Mucosa of rectum (tissue), 2 donors: Measurements from ENCODE around the gene MARK2.

Experiments
- H3K27ac ChIP-seq, 2 donors: one replicate each; pipeline ENCODE4 v1.7.0; 2013; ENCODE audit warnings: inconsistent platforms in 2 of 2, low read depth in 2 of 2, low read length in 2 of 2
- H3K27me3 ChIP-seq, 2 donors: one replicate each; pipeline ENCODE4 v1.7.0; 2013; ENCODE audit warnings: low read length in 2 of 2; ENCODE audit not compliant: control insufficient read depth in 2 of 2, insufficient read depth in 2 of 2
- H3K36me3 ChIP-seq, 2 donors: one replicate each; pipeline ENCODE4 v1.7.0; 2013; ENCODE audit warnings: low read length in 2 of 2; ENCODE audit not compliant: control insufficient read depth in 2 of 2, insufficient read depth in 2 of 2
- H3K4me1 ChIP-seq, 2 donors: one replicate each; pipeline ENCODE4 v1.7.0; 2013; ENCODE audit warnings: low read length in 2 of 2, mild to moderate bottlenecking in 1 of 2; ENCODE audit not compliant: control insufficient read depth in 2 of 2, insufficient read depth in 2 of 2
- H3K4me3 ChIP-seq, 2 donors: one replicate each; pipeline ENCODE4 v1.7.0; 2013; ENCODE audit warnings: low read length in 2 of 2
- H3K9ac ChIP-seq, 2 donors: one replicate each; pipeline ENCODE4 v1.7.0; 2013; ENCODE audit warnings: low read length in 2 of 2, low read depth in 1 of 2, mild to moderate bottlenecking in 1 of 2
- H3K9me3 ChIP-seq, 2 donors: one replicate each; pipeline ENCODE4 v1.7.0; 2013; ENCODE audit warnings: low read length in 2 of 2; ENCODE audit not compliant: control insufficient read depth in 2 of 2
- donor health status: healthy.
- donor health status: Normal muscosa, but diverticular disease.

The MARK2 gene

GRCh38 chr11:63905179-63905578 lies 66.3 kb downstream of the MARK2 start:
- no peak overlapping the region for H3K9ac ChIP-seq
- H3K27me3 ChIP-seq = no peaks in the 10 kb centered on the region
- peaks cover 66 to 73% of the 10 kb centered on the region in 2 donors for H3K36me3 ChIP-seq
- H3K4me3 ChIP-seq = no peak overlapping the region
- H3K27ac ChIP-seq = no peak overlapping the region
- no peaks in the 10 kb centered on the region for H3K4me1 ChIP-seq
- no peaks in the 10 kb centered on the region for H3K9me3 ChIP-seq

- Histone ChIP-seq H3K4me3 (no peak overlapping the region), H3K27ac (no peak overlapping the region), H3K9ac (no peak overlapping the region), H3K36me3 (peaks cover 58 to 64% of the 10 kb centered on the region in 2 donors), H3K4me1 (no peaks in the 10 kb centered on the region), H3K9me3 (no peaks in the 10 kb centered on the region), H3K27me3 (no peaks in the 10 kb centered on the region)
Observed at GRCh38 chr11:63906087-63906486, 67.2 kb downstream of the MARK2 start.

GRCh38 chr11:63906585-63906984 lies 67.7 kb downstream of the MARK2 start:
- no peaks in the 10 kb centered on the region for H3K9me3 ChIP-seq
- no peak overlapping the region for H3K27ac ChIP-seq
- H3K4me1 ChIP-seq = no peaks in the 10 kb centered on the region
- no peak overlapping the region for H3K9ac ChIP-seq
- peaks cover 55 to 61% of the 10 kb centered on the region in 2 donors for H3K36me3 ChIP-seq
- H3K27me3 ChIP-seq = no peaks in the 10 kb centered on the region
- H3K4me3 ChIP-seq = no peak overlapping the region

- Histone ChIP-seq H3K27me3 (no peaks in the 10 kb centered on the region), H3K4me1 (no peaks in the 10 kb centered on the region), H3K4me3 (no peak overlapping the region), H3K9ac (no peak overlapping the region), H3K27ac (no peak overlapping the region), H3K9me3 (no peaks in the 10 kb centered on the region), H3K36me3 (peaks cover 50 to 56% of the 10 kb centered on the region in 2 donors)
Observed at GRCh38 chr11:63907063-63907462, 68.2 kb downstream of the MARK2 start.

GRCh38 chr11:63907808-63908530 lies 69.1 kb downstream of the MARK2 start:
- Histone ChIP-seq H3K9ac (no peak overlapping the region), H3K27me3 (no peaks in the 10 kb centered on the region), H3K4me3 (no peak overlapping the region), H3K36me3 (peaks cover 41 to 47% of the 10 kb centered on the region in 2 donors), H3K4me1 (no peaks in the 10 kb centered on the region), H3K27ac (no peak overlapping the region), H3K9me3 (no peaks in the 10 kb centered on the region)

GRCh38 chr11:63908631-63909401 lies 69.9 kb downstream of the MARK2 start:
- no peak overlapping the region for H3K9ac ChIP-seq
- no peaks in the 10 kb centered on the region for H3K9me3 ChIP-seq
- H3K4me3 ChIP-seq = no peak overlapping the region
- no peaks in the 10 kb centered on the region for H3K4me1 ChIP-seq
- H3K36me3 ChIP-seq = peaks cover 34 to 39% of the 10 kb centered on the region in 2 donors
- H3K27ac ChIP-seq = no peak overlapping the region
- no peaks in the 10 kb centered on the region for H3K27me3 ChIP-seq

- Histone ChIP-seq H3K27ac (no peak overlapping the region), H3K4me1 (no peaks in the 10 kb centered on the region), H3K9me3 (no peaks in the 10 kb centered on the region), H3K9ac (no peak overlapping the region), H3K36me3 (peaks cover 24 to 29% of the 10 kb centered on the region in 2 donors), H3K4me3 (no peak overlapping the region), H3K27me3 (no peaks in the 10 kb centered on the region)
Observed at GRCh38 chr11:63909591-63910506, 70.9 kb downstream of the MARK2 start.

- Histone ChIP-seq H3K4me1 (no peaks in the 10 kb centered on the region), H3K9ac (no peak overlapping the region), H3K27ac (no peak overlapping the region), H3K36me3 (peaks cover 20 to 21% of the 10 kb centered on the region in 2 donors), H3K27me3 (no peaks in the 10 kb centered on the region), H3K9me3 (no peaks in the 10 kb centered on the region), H3K4me3 (no peak overlapping the region)
Observed at GRCh38 chr11:63910675-63911074, 71.8 kb downstream of the MARK2 start.

- Histone ChIP-seq H3K27me3 (no peaks in the 10 kb centered on the region), H3K4me1 (peaks cover 1 to 6% of the 10 kb centered on the region in 2 donors), H3K9me3 (no peaks in the 10 kb centered on the region), H3K27ac (no peak overlapping the region), H3K9ac (no peak overlapping the region), H3K4me3 (no peak overlapping the region), H3K36me3 (peaks cover 17 to 18% of the 10 kb centered on the region in 2 donors)
Observed at GRCh38 chr11:63911440-63911839, 72.5 kb downstream of the MARK2 start.
